ENCODE results near the gene KRT7.

DNA sequence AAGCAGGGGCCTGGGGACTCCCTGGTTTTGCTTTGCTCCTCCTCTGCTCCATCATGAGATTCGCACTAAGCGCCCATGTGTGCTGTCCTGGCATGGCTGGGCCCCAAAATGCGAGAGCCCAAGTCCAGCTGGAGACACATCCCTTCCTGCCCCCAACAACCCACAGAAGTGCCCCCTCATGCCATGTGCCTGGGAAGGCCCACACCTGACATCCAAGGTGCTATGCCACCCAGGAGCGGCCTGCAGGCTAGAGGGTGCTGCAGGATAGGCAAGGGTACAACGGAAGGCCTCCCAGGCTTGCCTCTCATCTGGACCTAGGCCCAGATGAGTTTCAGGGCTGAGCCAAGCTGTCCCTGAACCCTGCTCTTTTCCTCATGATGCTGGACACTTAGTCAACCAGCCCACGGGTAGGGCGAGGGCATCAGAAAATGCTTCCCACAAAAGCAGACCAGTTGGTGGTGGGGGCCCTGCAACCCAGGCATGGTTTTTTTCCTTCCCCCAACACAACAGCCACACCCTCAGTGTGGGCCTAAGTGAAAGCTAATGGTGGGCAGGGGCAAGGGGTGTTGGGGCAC lies 28.0 kb upstream of the KRT7 start:
- TF ChIP-seq POLR2AphosphoS5 (IDR thresholded peaks at IDR 0.05) (no peak), EP300 (IDR thresholded peaks at IDR 0.05) (no peak), POLR2A (IDR thresholded peaks at IDR 0.05) (no peak)
- TF ChIP-seq, protein P1, sequence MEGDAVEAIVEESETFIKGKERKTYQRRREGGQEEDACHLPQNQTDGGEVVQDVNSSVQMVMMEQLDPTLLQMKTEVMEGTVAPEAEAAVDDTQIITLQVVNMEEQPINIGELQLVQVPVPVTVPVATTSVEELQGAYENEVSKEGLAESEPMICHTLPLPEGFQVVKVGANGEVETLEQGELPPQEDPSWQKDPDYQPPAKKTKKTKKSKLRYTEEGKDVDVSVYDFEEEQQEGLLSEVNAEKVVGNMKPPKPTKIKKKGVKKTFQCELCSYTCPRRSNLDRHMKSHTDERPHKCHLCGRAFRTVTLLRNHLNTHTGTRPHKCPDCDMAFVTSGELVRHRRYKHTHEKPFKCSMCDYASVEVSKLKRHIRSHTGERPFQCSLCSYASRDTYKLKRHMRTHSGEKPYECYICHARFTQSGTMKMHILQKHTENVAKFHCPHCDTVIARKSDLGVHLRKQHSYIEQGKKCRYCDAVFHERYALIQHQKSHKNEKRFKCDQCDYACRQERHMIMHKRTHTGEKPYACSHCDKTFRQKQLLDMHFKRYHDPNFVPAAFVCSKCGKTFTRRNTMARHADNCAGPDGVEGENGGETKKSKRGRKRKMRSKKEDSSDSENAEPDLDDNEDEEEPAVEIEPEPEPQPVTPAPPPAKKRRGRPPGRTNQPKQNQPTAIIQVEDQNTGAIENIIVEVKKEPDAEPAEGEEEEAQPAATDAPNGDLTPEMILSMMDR (IDR thresholded peaks at IDR 0.05) = no peak

All from suprapubic skin (tissue), 4 donors.